NCI-H345 treated with DMSO at 0.1 percent for 48 hours (cell line): Measurements from ENCODE around the gene AKT3.
"Not testable (repeated sequence)": the region's sequence is repeated elsewhere in the genome, so short reads cannot be mapped to it uniquely, and the experiment has no call there.

ENCODE experiments used
- DNase-seq: peaks from one replicate; lab custom pipeline; 2025; ENCODE audit not compliant: unreplicated experiment; lab: John Stamatoyannopoulos, UW

The AKT3 gene

DNA sequence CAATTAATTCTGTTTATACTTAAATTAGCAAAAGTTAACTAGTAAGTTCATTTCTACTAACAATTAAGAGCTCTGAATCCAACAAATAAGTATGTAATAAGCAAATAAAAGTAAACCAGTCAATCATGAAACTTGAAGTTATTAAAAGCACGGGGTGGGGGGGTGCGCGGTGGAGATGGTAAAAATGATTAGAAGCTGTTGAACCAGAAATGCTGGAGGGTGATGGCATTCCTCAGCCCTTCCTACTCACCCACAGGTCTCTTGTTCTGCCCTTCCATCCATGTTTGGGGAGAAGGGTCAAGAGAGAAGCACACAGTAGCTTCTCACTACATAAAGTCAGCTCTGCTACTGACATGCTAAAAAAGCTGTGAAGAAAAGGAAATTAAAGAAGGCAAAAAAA lies 63.5 kb downstream of the AKT3 start:
- no peak for DNase-seq

DNA sequence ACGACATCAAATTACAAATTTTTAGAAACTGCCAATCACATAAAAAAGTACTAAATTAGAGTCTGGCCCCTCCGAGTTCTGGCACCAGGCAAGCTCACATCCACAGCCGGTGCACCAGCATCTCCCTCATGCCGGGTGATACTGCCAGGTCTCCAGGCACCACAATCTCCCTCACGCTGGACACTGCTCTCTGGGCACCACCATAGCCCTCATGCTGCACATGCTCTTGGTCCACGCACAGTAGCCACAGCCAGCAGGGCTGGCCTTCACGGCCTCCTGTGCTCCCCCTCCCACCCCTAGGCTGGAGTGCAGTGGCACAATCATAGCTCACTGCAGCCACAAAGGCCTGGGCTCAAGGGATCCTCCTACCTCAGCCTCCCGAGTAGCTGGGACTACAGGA lies 65.5 kb downstream of the AKT3 start:
- no peak for DNase-seq

DNA sequence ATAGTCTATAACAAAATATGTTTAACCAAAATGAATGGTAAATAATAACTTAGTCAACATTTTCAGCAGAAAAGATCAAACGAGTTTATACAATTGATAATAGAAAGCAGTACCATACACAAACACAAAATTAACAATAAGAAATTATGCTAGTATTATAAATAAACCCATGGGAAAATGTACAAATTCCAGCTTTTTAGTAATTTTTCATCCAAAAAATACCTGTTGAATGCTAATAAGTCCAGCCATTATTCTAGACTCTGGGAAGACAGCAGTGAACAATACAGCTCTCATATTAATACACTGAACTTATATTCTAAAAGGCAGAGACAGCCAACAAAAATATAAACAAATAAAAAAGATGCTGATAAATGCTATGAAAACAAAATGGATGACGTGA lies 66.3 kb downstream of the AKT3 start:
- no peak for DNase-seq

DNA sequence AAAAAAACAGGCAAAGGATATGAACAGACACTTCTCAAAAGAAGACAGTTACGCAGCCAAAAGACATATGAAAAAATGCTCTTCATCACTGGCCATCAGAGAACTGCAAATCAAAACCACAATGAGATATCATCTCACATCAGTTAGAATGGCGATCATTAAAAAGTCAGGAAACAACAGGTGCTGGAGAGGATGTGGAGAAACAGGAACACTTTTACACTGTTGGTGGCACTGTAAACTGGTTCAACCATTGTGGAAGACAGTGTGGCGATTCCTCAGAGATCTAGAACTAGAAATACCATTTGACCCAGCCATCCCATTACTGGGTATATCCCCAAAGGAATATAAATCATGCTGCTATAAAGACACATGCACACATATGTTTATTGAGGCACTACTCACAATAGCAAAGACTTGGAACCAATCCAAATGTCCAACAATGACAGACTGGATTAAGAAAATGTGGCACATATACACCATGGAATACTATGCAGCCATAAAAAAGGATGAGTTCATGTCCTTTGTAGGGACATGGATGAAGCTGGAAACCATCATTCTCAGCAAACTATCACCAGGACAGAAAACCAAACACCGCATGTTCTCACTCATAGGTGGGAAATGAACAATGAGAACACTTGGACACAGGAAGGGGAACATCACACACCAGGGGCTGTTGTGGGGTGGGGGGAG lies 77.5 kb downstream of the AKT3 start:
- DNase-seq, result not testable (repeated sequence)

DNA sequence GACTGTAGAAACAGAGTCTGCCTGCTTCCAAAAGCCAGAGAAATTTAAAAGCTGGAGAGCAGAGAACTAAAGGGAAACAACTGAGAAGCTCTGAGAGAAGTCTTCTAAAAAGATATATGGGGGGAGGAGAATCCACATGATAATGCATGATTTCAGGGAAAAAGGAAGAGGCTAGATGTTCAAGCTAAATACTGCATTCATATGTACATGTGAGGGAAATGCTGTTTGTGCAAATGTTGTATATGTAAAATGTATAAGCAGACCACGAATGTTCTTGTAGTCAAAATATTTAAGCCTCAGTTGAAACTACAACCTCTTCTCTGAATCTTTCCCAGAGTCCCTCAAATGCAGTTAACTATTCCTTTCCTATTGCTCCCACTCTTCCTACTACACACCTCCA lies 79.2 kb downstream of the AKT3 start:
- DNase-seq, result no peak

DNA sequence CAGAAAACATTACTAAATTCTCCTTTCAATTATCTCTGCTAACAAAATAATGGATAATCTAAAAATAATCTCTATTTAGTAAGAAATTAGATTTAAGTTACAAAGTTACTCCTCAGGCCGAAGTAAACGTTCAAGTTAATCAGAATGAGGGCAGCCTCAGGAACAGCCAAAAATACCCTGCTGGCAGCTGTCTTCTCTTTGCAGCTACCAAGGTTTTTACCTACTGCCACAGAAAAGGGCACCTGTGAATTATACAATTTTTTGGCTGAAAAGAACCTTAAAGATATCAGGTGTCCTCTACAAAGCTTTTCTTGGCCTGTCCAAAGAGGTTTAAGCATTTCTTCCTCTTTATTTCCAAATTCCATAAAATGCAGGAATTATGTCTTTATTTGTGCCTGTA lies 84.4 kb downstream of the AKT3 start:
- no peak for DNase-seq

DNA sequence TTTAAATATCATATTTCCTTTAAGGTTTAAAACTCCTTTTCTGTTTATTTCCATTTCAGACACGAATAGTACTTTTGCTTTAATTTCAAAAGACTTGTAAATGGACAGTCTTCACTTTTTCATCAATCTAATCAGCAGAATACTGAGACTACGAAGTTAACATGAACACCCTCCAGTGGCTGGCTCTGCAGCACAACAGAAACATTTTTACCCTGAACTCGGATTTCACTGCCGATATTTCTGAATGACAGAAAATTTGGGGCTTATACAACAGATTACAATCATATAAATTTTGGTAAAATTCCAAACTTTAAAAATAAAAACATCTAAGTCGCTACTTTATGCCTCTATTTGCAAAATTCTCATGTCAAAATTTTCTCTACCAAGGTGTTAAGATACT lies 86.2 kb downstream of the AKT3 start:
- DNase-seq, result no peak

DNA sequence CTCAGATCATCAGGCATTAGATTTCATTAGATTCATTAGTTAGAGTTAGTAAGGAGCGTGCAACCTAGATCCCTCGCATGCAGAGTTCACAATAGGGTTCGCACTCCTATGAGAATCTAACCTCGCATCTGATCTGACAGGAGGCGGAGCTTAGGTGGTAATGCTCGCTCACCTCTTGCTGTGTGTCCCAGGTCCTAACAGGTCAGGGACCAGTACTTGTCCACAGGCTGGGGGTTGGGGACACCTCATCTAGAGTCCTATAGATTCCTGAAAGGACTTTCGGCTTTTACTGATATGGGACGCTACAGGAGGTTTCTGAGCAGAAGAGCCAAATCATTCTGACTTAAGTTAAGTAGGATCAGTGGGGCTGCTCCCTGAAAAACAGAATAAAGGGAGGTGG lies 91.4 kb downstream of the AKT3 start:
- no peak for DNase-seq

DNA sequence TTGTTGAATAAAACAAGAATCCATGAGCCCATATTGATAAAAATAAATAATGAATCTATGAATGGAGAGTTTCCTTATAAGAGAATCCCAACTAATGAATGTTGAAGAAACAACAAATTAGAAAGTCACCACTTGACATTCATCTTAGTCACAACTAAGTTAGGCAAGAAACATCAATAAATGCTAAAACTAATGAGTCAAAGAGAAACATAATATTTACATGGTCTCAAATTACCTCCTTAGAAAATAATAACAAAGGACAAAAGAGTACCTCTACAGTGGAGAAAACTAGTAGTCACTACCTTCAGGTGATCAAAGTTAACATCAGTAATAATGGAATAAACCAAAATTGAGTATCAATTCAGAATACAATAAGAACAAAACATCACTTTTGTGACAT lies 93.5 kb downstream of the AKT3 start:
- DNase-seq, result no peak

DNA sequence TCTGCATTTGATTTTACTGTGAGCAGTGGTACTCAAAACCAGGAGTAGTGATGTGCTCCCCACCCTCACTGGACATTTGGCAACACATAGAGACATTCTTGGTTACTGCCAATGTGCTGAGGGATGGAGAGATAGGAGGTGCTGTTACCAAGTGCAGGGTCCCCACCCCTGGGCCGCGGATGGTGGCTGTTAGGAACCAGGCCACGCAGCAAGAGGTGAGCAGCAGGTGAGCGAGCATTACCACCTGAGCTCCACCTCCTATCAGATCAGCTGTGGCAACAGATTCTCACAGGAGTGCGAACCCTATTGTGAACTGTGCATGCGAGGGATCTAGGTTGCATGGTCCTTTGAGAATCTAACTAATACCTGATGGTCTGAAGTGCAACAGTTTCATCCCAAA lies 95.7 kb downstream of the AKT3 start:
- no peak for DNase-seq

DNA sequence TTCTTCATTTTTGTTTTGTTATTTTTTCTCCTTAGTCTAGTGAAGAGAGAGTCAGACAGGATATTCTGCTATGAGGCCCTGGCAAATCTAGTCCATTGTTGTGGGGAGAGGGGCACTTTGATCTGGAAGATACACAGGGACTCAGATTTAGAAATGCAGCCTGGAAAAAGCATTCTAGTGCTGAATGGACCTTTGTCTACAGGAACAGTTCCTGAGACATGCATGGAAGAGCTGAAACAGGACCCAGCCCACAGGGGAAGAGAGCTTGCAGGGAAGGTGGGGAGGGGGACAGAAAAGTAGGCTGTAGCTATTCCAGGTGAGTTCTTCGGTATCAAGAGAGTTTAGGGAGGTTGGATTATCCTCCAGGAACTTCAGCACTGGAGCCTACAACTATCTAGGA lies 98.5 kb downstream of the AKT3 start:
- DNase-seq, result no peak

DNA sequence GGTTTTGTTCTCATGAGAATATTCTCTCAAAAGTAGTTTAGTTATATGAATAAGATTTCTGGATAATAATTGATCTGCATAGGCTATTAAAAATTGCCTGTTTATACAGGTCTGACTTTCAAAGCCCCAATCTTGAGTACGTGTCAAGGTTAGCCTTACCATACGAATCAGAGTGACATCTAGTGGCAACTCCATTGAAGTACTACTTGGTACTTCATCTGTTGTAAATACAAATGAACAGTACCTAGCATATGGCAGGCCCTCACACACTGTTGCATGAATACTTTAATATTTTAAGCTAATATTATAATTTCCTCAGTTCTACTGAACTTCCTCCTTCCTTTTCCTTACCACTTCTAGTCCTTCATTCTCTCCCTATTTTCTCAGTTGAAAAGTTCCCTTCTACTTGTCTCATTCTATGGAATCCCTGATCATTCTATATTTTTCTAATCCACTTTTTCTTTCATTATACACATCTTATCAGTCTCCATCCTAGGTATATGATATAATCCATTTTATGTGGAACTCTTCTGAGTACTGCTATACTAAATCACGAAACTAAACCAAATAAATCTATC lies 101.2 kb downstream of the AKT3 start:
- peak; percentile 71 for DNase-seq

DNA sequence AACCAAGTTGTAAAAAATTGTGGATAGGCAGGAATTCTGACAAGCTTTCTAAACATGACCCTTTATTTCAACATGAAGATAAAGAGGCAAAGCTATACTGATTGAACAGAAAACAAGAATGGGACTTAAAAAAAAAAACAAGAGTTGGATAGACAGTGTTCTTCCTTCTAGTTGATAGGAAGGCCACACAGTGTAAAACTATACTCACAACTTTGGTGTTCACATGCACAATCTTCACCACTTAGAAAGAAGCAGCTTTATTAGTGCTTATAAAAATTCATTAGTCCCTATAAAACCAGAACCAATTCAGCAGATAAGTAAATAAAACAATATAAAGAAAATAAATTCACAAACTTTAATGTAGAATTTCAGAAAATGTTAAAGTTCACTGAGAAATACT lies 101.8 kb downstream of the AKT3 start:
- DNase-seq, result no peak

DNA sequence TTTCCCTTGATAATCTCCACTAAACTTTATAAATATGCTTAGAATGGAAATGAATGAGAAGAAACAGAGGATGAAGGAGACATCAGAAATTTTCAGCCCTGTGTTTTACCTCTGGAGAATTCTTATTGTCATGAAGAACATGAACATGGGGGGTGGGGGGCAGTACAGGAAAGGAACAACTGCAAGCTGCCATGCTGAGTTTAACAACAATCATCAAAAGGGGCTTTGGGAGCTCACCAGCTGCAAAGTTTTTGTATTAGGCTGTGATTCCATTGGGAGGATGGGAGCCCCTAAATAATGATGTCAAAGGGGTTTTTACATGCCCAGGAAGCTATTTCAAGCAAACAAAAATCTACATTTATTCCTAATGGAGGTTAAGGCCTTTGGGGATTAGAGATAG lies 103.3 kb downstream of the AKT3 start:
- DNase-seq, result no peak

DNA sequence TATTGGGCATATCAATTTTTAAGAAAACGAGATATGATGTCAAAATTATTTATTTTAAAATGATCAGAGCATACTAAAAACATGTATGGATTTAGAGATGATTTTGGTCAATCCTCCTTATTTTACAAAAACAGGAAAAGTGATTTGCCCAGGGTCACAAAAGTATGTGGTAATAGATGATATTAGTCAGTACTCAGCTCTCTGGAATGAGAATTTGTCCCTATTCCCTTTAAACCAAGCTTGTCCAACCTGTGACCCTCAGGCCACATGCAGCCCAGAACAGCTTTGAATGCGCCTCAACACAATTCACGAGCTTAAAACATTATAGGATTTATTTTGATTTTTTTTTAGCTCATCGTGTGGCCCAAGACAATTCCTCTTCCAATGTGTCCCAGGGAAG lies 104.7 kb downstream of the AKT3 start:
- no peak for DNase-seq

DNA sequence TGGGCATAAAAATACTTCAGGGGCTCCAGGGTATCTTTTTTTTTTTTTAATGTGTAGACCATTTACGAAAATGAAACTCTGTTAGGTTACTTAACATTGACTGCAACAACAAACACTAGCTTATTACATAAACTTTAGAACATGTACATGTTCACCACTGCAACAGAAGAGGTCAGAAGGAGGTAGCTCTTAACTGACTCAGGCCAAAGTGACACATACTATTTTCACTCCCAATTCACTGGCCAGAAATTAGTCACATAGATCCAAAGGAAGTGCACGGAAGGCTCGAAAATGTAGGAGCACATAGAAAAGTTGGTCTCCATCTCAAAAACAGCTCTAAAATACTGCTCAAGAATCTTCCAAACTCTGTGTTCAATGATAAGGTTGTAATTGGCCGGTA lies 107.2 kb downstream of the AKT3 start:
- DNase-seq, result no peak

DNA sequence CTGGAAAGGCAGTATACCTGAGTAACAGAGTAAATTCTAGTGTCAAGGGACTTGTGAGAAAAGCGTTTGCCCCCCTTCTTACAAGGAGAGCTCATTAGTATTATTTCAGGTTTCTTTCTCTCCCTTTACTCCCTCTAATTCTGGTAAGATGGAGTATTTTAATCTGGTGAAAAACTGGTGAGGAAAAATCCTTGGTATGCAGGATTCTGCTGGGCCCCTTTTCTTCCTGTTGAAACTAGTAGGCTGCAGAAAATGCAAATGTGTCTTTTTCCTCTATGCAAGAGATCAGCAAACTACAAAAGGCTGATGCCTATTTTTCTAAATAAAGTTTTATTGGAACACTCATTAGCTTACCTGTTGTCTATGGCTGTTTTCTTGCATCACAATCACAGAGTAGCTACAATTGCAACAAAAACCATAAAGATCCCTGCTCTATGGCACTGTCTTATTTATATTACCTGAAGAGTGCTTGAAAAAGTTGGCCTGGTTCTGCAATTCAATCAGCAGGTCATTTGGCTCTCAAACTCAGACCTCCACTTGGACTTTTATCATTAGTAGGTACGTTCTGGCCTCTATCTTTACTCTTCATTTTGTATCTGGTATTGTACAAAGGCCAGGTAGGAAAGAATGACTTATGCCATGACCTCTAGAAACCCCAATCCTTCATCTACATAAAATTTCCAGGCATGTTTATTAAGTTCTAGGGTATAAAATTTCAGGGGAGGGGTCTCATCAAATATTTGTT lies 109.6 kb downstream of the AKT3 start:
- no peak for DNase-seq

DNA sequence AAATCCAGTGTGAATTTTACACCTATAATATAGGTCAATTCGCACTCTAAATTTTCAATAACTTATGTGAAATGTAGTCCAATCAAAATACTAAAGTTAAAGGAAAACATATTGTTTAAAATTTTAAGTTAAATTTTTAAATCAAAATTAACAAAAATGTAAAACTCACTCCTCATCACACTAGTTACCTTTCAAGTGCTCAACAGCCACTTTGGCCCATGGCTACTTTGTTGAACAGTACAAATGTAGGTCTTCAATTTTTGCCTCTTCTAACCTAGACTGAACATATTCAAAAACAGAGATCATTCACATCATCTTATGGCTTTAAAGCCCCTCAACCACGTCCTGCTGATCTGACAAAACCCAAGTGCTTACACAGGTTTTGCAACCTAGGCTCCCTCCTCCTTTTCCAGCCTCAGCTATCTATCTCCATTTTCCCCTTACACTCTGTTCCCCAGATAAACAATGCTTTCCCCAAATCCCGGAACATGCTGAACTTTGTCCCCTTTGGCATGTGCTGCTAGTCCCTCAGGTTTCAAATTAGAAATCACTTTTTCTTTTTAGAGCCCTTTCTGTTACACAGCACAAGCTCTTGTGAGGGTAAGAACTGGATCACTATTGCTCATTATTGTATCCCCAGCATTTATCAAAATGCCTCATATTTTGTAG lies 110.6 kb downstream of the AKT3 start:
- no peak for DNase-seq

DNA sequence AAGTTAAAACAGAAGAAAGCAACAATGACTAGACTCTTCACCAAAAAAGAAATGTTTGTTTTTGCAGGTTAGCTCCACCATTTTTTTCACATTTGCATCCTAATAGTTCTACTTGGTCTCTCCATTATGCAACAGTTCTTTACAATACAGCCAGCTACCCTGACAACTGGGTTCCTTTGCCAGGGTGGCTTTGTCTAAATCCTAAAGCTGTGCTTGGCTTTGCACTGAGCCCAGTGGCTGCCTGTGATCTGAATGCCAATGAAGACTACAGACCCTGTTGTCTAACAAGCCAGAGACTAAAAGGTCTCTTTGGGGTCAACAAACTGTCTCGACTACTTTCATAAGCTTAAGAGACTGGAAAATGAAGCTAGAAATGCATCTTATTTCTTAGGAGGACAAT lies 112.0 kb downstream of the AKT3 start:
- DNase-seq, result no peak

DNA sequence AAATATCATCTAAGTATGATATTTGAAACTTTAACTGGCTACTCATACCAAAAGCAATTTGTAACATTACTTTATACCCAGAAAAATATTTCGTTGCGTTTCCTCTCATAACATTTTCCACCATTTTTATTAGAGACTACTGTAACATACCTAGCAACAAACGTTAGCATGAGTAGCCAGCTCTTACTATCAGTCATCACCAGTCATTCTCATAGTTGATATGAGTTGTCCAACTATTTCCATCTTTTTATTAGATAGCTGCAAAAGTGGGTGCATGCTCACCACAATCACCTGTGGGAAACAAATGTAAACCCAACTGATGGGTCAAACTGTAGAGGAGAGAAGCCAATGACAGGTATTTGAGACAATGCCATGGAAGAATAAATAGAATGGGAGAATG lies 114.6 kb downstream of the AKT3 start:
- DNase-seq, result no peak

DNA sequence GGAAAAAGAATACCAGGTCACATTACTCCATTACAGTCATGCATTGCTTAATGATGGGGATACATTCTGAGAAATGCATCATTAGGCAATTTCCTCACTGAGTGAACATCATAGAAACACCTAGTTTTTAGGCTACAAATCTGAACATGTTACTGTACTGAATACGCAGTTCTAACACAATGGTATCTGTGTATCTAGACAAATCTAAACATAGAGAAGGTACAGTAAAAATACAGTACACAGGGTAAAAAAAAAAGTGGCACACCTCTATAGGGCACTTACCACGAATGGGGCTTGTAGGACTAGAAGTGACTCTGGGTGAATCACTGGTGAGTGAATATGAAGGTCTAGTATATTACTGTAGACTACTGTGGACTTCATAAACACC lies 115.7 kb downstream of the AKT3 start:
- DNase-seq, result no peak

DNA sequence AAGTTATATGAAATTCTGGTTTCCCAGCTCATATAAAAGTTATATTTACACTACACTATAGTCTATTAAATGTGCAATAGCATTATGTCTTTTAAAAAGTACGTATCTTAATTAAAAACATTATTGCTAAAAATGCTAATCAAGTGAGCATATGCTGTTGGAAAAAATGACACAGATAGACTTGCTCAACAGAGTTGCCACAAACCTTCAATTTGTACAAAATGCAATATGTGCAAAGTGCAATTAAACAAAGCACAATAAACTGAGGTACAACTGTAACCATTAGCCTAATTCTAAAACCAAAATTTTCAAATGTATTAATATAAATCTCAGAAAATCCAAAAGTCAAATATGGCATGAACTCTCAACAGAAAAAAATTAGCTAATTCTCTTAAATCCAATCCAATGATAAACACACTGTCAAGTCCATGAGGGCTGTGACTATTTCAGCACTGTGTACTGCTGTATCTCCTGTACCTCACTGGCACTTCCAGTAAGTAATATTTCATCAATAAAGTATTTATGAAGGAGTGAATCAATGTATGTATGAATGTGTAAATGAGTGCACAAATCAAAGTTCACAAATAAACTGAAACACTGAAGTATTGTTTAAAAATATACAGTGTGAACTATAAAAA lies 116.3 kb downstream of the AKT3 start:
- no peak for DNase-seq
